Measurements from ENCODE around the gene ARPC4. TPM values are rescaled to one million over a fixed set of nuclear protein-coding genes. Genes with fewer than 3 reads are reported as not detected.

The ARPC4 gene
- total RNA-seq, 6 experiments from 2014 or later: 42.0 to 80.3 (median 57.3) TPM

GRCh38 chr3:9804996-9805395, 12.1 kb downstream of the ARPC4 start:
- DNase-seq: no peak
- TF ChIP-seq POLR2A (IDR thresholded peaks at IDR 0.05) (no peak), CTCF (IDR thresholded peaks at IDR 0.05) (no peak)
- intact Hi-C loops (cut with DNase I): no loop called here
- 85% methylated on average over 5 of the region's 5 CpGs for whole genome bisulfite sequencing (ENCODE audit: insufficient coverage, low coverage, low lambda C conversion rate, missing lambda C conversion rate)
- no peaks in the 10 kb centered on the region for H3K9me3 ChIP-seq
- no peak overlapping the region for H3K27ac ChIP-seq
- H3K4me3 ChIP-seq: no peak overlapping the region
- no peak for ATAC-seq
- no peaks in the 10 kb centered on the region for H3K27me3 ChIP-seq
- peaks cover 14 to 67% (median 39%) of the 10 kb centered on the region in 4 donors for H3K36me3 ChIP-seq
- H3K4me1 ChIP-seq: no peaks in the 10 kb centered on the region

- Histone ChIP-seq H3K36me3 (peaks cover 6 to 55% (median 32%) of the 10 kb centered on the region in 4 donors), H3K9me3 (no peaks in the 10 kb centered on the region), H3K4me3 (no peak overlapping the region), H3K4me1 (no peaks in the 10 kb centered on the region), H3K27me3 (no peaks in the 10 kb centered on the region), H3K27ac (no peak overlapping the region)
- WGBS (ENCODE audit: insufficient coverage, low coverage, low lambda C conversion rate, missing lambda C conversion rate): 83% methylated on average over 3 of the region's 12 CpGs
- DNase-seq (no peak), ATAC-seq (no peak)
- no peak for TF ChIP-seq CTCF (IDR thresholded peaks at IDR 0.05)
- TF ChIP-seq POLR2A (IDR thresholded peaks at IDR 0.05): no peak
- intact Hi-C loops (cut with DNase I): no loop called here
Observed at GRCh38 chr3:9806137-9806536, 13.3 kb downstream of the ARPC4 start.

- WGBS (ENCODE audit: insufficient coverage, low coverage, low lambda C conversion rate, missing lambda C conversion rate): no CpG with 5 or more reads among the region's 7 CpGs
- H3K27ac ChIP-seq: no peak overlapping the region
- ATAC-seq: no peak
- H3K27me3 ChIP-seq: no peaks in the 10 kb centered on the region
- TF ChIP-seq CTCF (IDR thresholded peaks at IDR 0.05) (no peak), POLR2A (IDR thresholded peaks at IDR 0.05) (no peak)
- intact Hi-C loops (cut with DNase I): no loop called here
- no peak for DNase-seq
- no peak overlapping the region for H3K4me3 ChIP-seq
- H3K9me3 ChIP-seq: no peaks in the 10 kb centered on the region
- H3K4me1 ChIP-seq: no peaks in the 10 kb centered on the region
- peaks cover 6 to 47% (median 24%) of the 10 kb centered on the region in 4 donors for H3K36me3 ChIP-seq
Observed at GRCh38 chr3:9806688-9807589, 14.1 kb downstream of the ARPC4 start.

GRCh38 chr3:9807981-9808344, 15.1 kb downstream of the ARPC4 start:
- H3K4me3 ChIP-seq: no peak overlapping the region
- H3K27me3 ChIP-seq: no peaks in the 10 kb centered on the region
- intact Hi-C loops (cut with DNase I): no loop called here
- ATAC-seq (no peak), DNase-seq (no peak)
- no peaks in the 10 kb centered on the region for H3K9me3 ChIP-seq
- TF ChIP-seq CTCF (IDR thresholded peaks at IDR 0.05) (no peak), POLR2A (IDR thresholded peaks at IDR 0.05) (no peak)
- H3K36me3 ChIP-seq: peaks cover 6 to 41% (median 23%) of the 10 kb centered on the region in 4 donors
- no peak overlapping the region for H3K27ac ChIP-seq
- H3K4me1 ChIP-seq: no peaks in the 10 kb centered on the region
- 60% methylated on average over 1 of the region's 2 CpGs for WGBS (ENCODE audit: insufficient coverage, low coverage, low lambda C conversion rate, missing lambda C conversion rate)
